HG03060 (cell line): ENCODE data around the gene TAPBP.

Experiments used
- ATAC-seq: cut with Tn5 transposase; IDR thresholded peaks from one replicate; pipeline ENCODE4 v1.9.1; 2021; ENCODE audit warnings: low read depth, moderate number of reproducible peaks; ENCODE audit not compliant: unreplicated experiment

TAPBP gene

DNA sequence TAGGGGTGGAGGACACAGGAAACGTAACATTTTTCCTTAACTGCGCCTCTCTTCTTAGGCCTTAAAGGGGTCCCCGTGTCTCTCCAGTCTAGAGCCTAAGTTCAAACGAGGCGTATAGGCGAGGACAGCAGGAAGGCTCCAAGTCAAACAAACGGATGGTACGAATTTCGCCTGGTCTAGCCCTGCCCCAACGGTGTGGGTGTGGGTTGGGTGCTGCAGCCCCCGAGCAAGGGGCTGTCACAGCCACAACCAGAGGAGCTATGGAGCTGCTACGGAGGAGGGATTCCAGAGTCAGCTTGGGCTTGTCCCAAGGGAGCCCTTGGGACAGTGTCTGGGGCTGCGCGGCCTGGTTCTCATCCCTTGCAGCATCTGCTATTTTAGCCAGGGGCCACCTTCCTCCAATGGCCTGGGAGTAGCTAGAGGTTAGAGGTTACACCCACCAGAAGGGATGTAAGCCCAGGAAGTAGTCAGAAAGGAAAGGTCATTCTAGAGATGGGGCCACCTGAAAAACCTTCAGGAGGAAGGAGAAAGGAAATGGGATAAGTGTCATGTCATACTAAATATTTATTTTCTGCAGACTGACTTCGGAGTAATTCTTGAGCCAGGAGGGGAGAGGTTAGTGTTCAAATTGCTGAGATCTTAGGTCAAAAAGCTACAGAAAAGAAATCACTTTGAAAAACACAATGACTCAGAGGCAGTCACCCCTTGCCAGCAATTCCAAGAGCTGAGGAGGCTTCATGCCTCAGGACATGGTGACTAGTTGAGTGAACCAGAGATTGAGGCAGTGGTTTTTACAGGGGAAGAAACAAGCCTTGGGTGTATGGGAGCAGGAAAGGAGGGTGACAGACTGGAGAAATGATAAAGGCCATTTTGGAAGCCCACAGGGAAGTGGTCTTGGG lies 63.9 kb downstream of the TAPBP start:
- no peak for ATAC-seq
